Measurements from ENCODE around the gene ANAPC2. TPM values are rescaled to one million over a fixed set of nuclear protein-coding genes. Genes with fewer than 3 reads are reported as not detected.

Gene ANAPC2
- total RNA-seq, 8 experiments from 2014 or later = 11.9 to 43.3 (median 20.0) TPM

GRCh38 chr9:137168904-137169856 is 19.2 kb downstream of the ANAPC2 start:
- H3K27ac ChIP-seq = peak overlapping the region; percentile 54 to 55
- in situ Hi-C loops (cut with MboI; ENCODE audit: low pct_unique_long_range_greater_than_20kb in 2 of 9, low sequenced_read_pairs in 9 of 9, unreplicated experiment in 9 of 9) = no loop called here
- H3K4me1 ChIP-seq (replicated peaks in 1 of 2) = peaks cover 11 to 13% of the 10 kb centered on the region in 2 donors
- WGBS, 10 experiments = 0 to 2% (median 0%) methylated on average over 2 to 9 of the region's 124 CpGs; no CpG with 5 or more reads in 7 of the 10 experiments
- ATAC-seq (replicated peaks in 6 of 8) = peak; percentile 10 to 67 (median 56)
- peak overlapping the region; percentile 39 to 50 (median 44) for H3K4me3 ChIP-seq

- in situ Hi-C loops (cut with MboI; ENCODE audit: low pct_unique_long_range_greater_than_20kb in 2 of 9, low sequenced_read_pairs in 9 of 9, unreplicated experiment in 9 of 9) = no loop called here
- WGBS, 10 experiments = 0% methylated on average over 2 of the region's 36 CpGs; no CpG with 5 or more reads in 9 of the 10 experiments
- Histone ChIP-seq H3K27ac (peak overlapping the region; percentile 54 to 55), H3K4me1 (replicated peaks in 1 of 2) (peaks cover 13 to 17% of the 10 kb centered on the region in 2 donors), H3K4me3 (peak overlapping the region; percentile 39 to 50 (median 44))
- peak; percentile 4 to 63 (median 52) for ATAC-seq (replicated peaks in 6 of 8)
Observed at GRCh38 chr9:137168573-137168903, 19.8 kb downstream of the ANAPC2 start.

GRCh38 chr9:137167747-137168572 is 20.4 kb downstream of the ANAPC2 start:
- WGBS, 10 experiments = no CpG with 5 or more reads among the region's 57 CpGs
- ATAC-seq (replicated peaks in 6 of 8) = peak; percentile 26 to 79 (median 66)
- in situ Hi-C loops (cut with MboI; ENCODE audit: low pct_unique_long_range_greater_than_20kb in 2 of 9, low sequenced_read_pairs in 9 of 9, unreplicated experiment in 9 of 9) = no loop called here
- Histone ChIP-seq H3K4me3 (peak overlapping the region; percentile 39 to 50 (median 44)), H3K27ac (peak overlapping the region; percentile 55 to 74), H3K4me1 (replicated peaks in 1 of 2) (peaks cover 17 to 22% of the 10 kb centered on the region in 2 donors)

- ATAC-seq (replicated peaks in 6 of 8) = peak in 1 of 8 experiments; percentile 5
- Histone ChIP-seq H3K4me1 (replicated peaks in 1 of 2) (peaks cover 19 to 29% of the 10 kb centered on the region in 2 donors), H3K27ac (peak overlapping the region in 1 of 2 donors; percentile 74), H3K4me3 (peak overlapping the region; percentile 39 to 50 (median 44))
- WGBS, 10 experiments = no CpG with 5 or more reads among the region's 44 CpGs
- in situ Hi-C loops (cut with MboI; ENCODE audit: low pct_unique_long_range_greater_than_20kb in 2 of 9, low sequenced_read_pairs in 9 of 9, unreplicated experiment in 9 of 9) = no loop called here
Observed at GRCh38 chr9:137167277-137167746, 21.0 kb downstream of the ANAPC2 start.

GRCh38 chr9:137166380-137167229 is 21.8 kb downstream of the ANAPC2 start:
- in situ Hi-C loops (cut with MboI; ENCODE audit: low pct_unique_long_range_greater_than_20kb in 2 of 9, low sequenced_read_pairs in 9 of 9, unreplicated experiment in 9 of 9) = no loop called here
- Histone ChIP-seq H3K4me1 (replicated peaks in 1 of 2) (peaks cover 19 to 36% of the 10 kb centered on the region in 2 donors), H3K27ac (no peak overlapping the region), H3K4me3 (peak overlapping the region in 1 of 5 donors; percentile 50)
- WGBS, 10 experiments = 40% methylated on average over 1 of the region's 22 CpGs; no CpG with 5 or more reads in 9 of the 10 experiments
- ATAC-seq (replicated peaks in 6 of 8) = no peak

- H3K4me1 ChIP-seq (replicated peaks in 1 of 2) = peaks cover 19 to 36% of the 10 kb centered on the region in 2 donors
- ATAC-seq (replicated peaks in 6 of 8) = no peak
- H3K27ac ChIP-seq = no peak overlapping the region
- H3K4me3 ChIP-seq = no peak overlapping the region
- 60 to 100% (median 80%) methylated on average over 1 of the region's 32 CpGs; no CpG with 5 or more reads in 7 of the 10 experiments for WGBS, 10 experiments
- in situ Hi-C loops (cut with MboI; ENCODE audit: low pct_unique_long_range_greater_than_20kb in 2 of 9, low sequenced_read_pairs in 9 of 9, unreplicated experiment in 9 of 9) = no loop called here
Observed at GRCh38 chr9:137165250-137165836, 23.0 kb downstream of the ANAPC2 start.

GRCh38 chr9:137164370-137165249 is 23.8 kb downstream of the ANAPC2 start:
- no peak overlapping the region for H3K27ac ChIP-seq
- H3K4me1 ChIP-seq (replicated peaks in 1 of 2) = peaks cover 19 to 36% of the 10 kb centered on the region in 2 donors
- no peak for ATAC-seq (replicated peaks in 6 of 8)
- 17 to 80% (median 28%) methylated on average over 1 to 10 of the region's 34 CpGs; no CpG with 5 or more reads in 7 of the 10 experiments for WGBS, 10 experiments
- H3K4me3 ChIP-seq = no peak overlapping the region
- in situ Hi-C loops (cut with MboI; ENCODE audit: low pct_unique_long_range_greater_than_20kb in 2 of 9, low sequenced_read_pairs in 9 of 9, unreplicated experiment in 9 of 9) = no loop called here

GRCh38 chr9:137163805-137164204 is 24.6 kb downstream of the ANAPC2 start:
- in situ Hi-C loops (cut with MboI; ENCODE audit: low pct_unique_long_range_greater_than_20kb in 2 of 9, low sequenced_read_pairs in 9 of 9, unreplicated experiment in 9 of 9) = no loop called here
- Histone ChIP-seq H3K27ac (no peak overlapping the region), H3K4me3 (peak overlapping the region in 2 of 5 donors; percentile 25 to 30), H3K4me1 (replicated peaks in 1 of 2) (peaks cover 19 to 36% of the 10 kb centered on the region in 2 donors)
- no peak for ATAC-seq (replicated peaks in 6 of 8)
- 20 to 100% (median 100%) methylated on average over 1 of the region's 22 CpGs; no CpG with 5 or more reads in 7 of the 10 experiments for WGBS, 10 experiments

- peak overlapping the region in 4 of 5 donors; percentile 9 to 30 (median 23) for H3K4me3 ChIP-seq
- H3K4me1 ChIP-seq (replicated peaks in 1 of 2) = peaks cover 19 to 36% of the 10 kb centered on the region in 2 donors
- ATAC-seq (replicated peaks in 6 of 8) = peak in 7 of 8 experiments; percentile 4 to 45 (median 38)
- WGBS, 10 experiments = 10 to 58% (median 40%) methylated on average over 1 to 4 of the region's 26 CpGs; no CpG with 5 or more reads in 7 of the 10 experiments
- in situ Hi-C loops (cut with MboI; ENCODE audit: low pct_unique_long_range_greater_than_20kb in 2 of 9, low sequenced_read_pairs in 9 of 9, unreplicated experiment in 9 of 9) = no loop called here
- H3K27ac ChIP-seq = no peak overlapping the region
Observed at GRCh38 chr9:137163365-137163715, 25.0 kb downstream of the ANAPC2 start.

GRCh38 chr9:137162505-137163364 is 25.6 kb downstream of the ANAPC2 start:
- peak; percentile 16 to 62 (median 57) for ATAC-seq (replicated peaks in 6 of 8)
- in situ Hi-C loops (cut with MboI; ENCODE audit: low pct_unique_long_range_greater_than_20kb in 2 of 9, low sequenced_read_pairs in 9 of 9, unreplicated experiment in 9 of 9) = no loop called here
- Histone ChIP-seq H3K4me1 (replicated peaks in 1 of 2) (peaks cover 18 to 33% of the 10 kb centered on the region in 2 donors), H3K4me3 (peak overlapping the region in 4 of 5 donors; percentile 9 to 30 (median 23)), H3K27ac (no peak overlapping the region)
- WGBS, 10 experiments = 0% methylated on average over 3 of the region's 74 CpGs; no CpG with 5 or more reads in 9 of the 10 experiments
